HepG2 (cell line): Measurements from ENCODE around the gene CD274.

Experiments used
- MAFK ChIP-seq, 2 experiments: IDR thresholded peaks in 1 of 2; conservative IDR thresholded peaks in 1 of 2; 2 replicates each; pipeline ENCODE4 v1.6.1; 2011; ENCODE audit warnings: improper control_type of control experiment in 2 of 2, low read length in 2 of 2
- RAD21 ChIP-seq: fragments of 450-650 bp; formaldehyde crosslinking; IDR thresholded peaks from 2 replicates; pipeline ENCODE4 v1.5.0; 2020; ENCODE audit warnings: mild to moderate bottlenecking
- TF ChIP-seq, protein P1 (sequence below): sonication (generic); formaldehyde crosslinking; IDR thresholded peaks from 2 replicates; pipeline ENCODE4 v1.5.0; 2020; ENCODE audit warnings: mild to moderate bottlenecking, missing genetic modification reagents, moderate library complexity
- TF ChIP-seq, protein P2 (sequence below): sonication (generic); formaldehyde crosslinking; IDR thresholded peaks from 2 replicates; pipeline ENCODE4 v1.8.1; 2023; ENCODE audit warnings: missing genetic modification reagents, inconsistent platforms, borderline replicate concordance

DNA sequence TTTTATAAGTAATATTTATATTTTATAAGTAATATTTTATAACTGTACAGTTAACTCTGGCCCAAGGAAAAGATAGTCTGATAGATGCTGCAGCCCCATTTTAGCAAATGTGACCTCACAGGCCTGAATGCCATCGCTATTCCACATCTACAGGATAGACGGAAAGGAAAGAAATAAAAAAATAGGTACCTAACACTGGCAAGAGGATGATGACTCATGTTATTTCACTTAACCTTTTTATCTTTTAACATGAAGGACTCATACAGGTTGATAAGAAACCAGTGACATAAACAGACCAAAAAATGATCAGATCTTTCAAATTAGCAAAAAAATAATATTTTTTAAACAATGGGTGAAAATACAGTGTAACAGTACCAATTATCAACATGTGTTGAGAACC, 2.7 kb downstream of the CD274 start:
- TF ChIP-seq, protein P1, sequence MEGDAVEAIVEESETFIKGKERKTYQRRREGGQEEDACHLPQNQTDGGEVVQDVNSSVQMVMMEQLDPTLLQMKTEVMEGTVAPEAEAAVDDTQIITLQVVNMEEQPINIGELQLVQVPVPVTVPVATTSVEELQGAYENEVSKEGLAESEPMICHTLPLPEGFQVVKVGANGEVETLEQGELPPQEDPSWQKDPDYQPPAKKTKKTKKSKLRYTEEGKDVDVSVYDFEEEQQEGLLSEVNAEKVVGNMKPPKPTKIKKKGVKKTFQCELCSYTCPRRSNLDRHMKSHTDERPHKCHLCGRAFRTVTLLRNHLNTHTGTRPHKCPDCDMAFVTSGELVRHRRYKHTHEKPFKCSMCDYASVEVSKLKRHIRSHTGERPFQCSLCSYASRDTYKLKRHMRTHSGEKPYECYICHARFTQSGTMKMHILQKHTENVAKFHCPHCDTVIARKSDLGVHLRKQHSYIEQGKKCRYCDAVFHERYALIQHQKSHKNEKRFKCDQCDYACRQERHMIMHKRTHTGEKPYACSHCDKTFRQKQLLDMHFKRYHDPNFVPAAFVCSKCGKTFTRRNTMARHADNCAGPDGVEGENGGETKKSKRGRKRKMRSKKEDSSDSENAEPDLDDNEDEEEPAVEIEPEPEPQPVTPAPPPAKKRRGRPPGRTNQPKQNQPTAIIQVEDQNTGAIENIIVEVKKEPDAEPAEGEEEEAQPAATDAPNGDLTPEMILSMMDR (CRISPR knock-in tag): no peak
- TF ChIP-seq MAFK (conservative IDR thresholded peaks at IDR 0.05 in 1 of 2, IDR thresholded peaks at IDR 0.05 in 1 of 2; ENCODE audit: low read length in 2 of 2) (no peak), RAD21 (CRISPR knock-in tag) (no peak)
- TF ChIP-seq, protein P2, sequence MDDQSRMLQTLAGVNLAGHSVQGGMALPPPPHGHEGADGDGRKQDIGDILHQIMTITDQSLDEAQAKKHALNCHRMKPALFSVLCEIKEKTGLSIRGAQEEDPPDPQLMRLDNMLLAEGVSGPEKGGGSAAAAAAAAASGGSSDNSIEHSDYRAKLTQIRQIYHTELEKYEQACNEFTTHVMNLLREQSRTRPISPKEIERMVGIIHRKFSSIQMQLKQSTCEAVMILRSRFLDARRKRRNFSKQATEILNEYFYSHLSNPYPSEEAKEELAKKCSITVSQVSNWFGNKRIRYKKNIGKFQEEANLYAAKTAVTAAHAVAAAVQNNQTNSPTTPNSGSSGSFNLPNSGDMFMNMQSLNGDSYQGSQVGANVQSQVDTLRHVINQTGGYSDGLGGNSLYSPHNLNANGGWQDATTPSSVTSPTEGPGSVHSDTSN (CRISPR knock-in tag): no peak
